Neural crest cell (in vitro differentiated cells): ENCODE data around the gene CLDN19. TPM values are rescaled to one million over a fixed set of nuclear protein-coding genes. Genes with fewer than 3 reads are reported as not detected.
A peak's percentile ranks its signal among the peaks of the same experiment; 100 is the strongest.

Experiments used
- DNase-seq: peaks from one replicate; pipeline ENCODE4 v3.0.0; 2021; ENCODE audit warnings: low read depth, mixed read lengths, low spot score
- H3K27ac Mint-ChIP-seq: one replicate; pipeline ENCODE4 v1.8.0; 2021; ENCODE audit warnings: mild to moderate bottlenecking, mixed read lengths; ENCODE audit not compliant: unreplicated experiment
- H3K27me3 Mint-ChIP-seq: 2 replicates; pipeline ENCODE4 v1.8.0; 2021; ENCODE audit warnings: low read depth, mild to moderate bottlenecking, mixed read lengths
- H3K36me3 Mint-ChIP-seq: 2 replicates; pipeline ENCODE4 v1.8.0; 2021; ENCODE audit warnings: low read depth, mild to moderate bottlenecking, mixed read lengths
- H3K4me1 Mint-ChIP-seq: 2 replicates; pipeline ENCODE4 v1.8.0; 2021; ENCODE audit warnings: mixed read lengths
- H3K4me3 Mint-ChIP-seq: one replicate; pipeline ENCODE4 v1.8.0; 2021; ENCODE audit warnings: mild to moderate bottlenecking, mixed read lengths
- H3K9me3 Mint-ChIP-seq: 2 replicates; pipeline ENCODE4 v1.8.0; 2021; ENCODE audit warnings: mixed read lengths
- CTCF ChIP-seq: fragments of 200-600 bp; sonication (generic); conservative IDR thresholded peaks from 2 replicates; pipeline ENCODE4 v1.5.0; 2021; ENCODE audit warnings: antibody characterized with exemption, mild to moderate bottlenecking
- long read RNA-seq: library from polyadenylated mRNA; unstranded; transcript quantifications from one replicate; pipeline ENCODE4 v2.0.0, GENCODE V29; 2020
- total RNA-seq: library from RNA; stranded (reverse); gene quantifications from 2 replicates; pipeline ENCODE4 v1.2.1, GENCODE V29; 2021

CLDN19 gene
- total RNA-seq: 0.14 and 0.19 TPM in 2 replicates
- long read RNA-seq: 0 reads

- H3K4me3 Mint-ChIP-seq: no peak within 1 kb of the TSS
- peaks cover 32% of the 10 kb centered on the region for H3K4me1 Mint-ChIP-seq
- H3K36me3 Mint-ChIP-seq: no peaks in the 10 kb centered on the region
- no peaks in the 10 kb centered on the region for H3K9me3 Mint-ChIP-seq
- no peak for DNase-seq
- no peaks in the 10 kb centered on the region for H3K27me3 Mint-ChIP-seq
- no peak for TF ChIP-seq CTCF
- peak within 1 kb of the TSS; percentile 67 for H3K27ac Mint-ChIP-seq
Observed at GRCh38 chr1:42739753-42740700, at the start of gene CLDN19. Gene CLDN19 (minus strand): TSS chr1:42740236. CDS start chr1:42740063, 173 bp downstream.

- TF ChIP-seq CTCF: no peak
- H3K27me3 Mint-ChIP-seq: no peaks in the 10 kb centered on the region
- H3K36me3 Mint-ChIP-seq: no peaks in the 10 kb centered on the region
- H3K4me1 Mint-ChIP-seq: no peaks in the 10 kb centered on the region
- H3K4me3 Mint-ChIP-seq: no peak overlapping the region
- H3K27ac Mint-ChIP-seq: peak overlapping the region; percentile 35
- no peaks in the 10 kb centered on the region for H3K9me3 Mint-ChIP-seq
- DNase-seq: no peak
Observed at GRCh38 chr1:42788021-42788420, 48.0 kb upstream of the CLDN19 start.

GRCh38 chr1:42786097-42786496, 46.1 kb upstream of the CLDN19 start:
- no peak overlapping the region for H3K27ac Mint-ChIP-seq
- no peak for DNase-seq
- H3K36me3 Mint-ChIP-seq: peaks cover 4% of the 10 kb centered on the region
- no peaks in the 10 kb centered on the region for H3K4me1 Mint-ChIP-seq
- no peaks in the 10 kb centered on the region for H3K9me3 Mint-ChIP-seq
- no peaks in the 10 kb centered on the region for H3K27me3 Mint-ChIP-seq
- no peak for TF ChIP-seq CTCF
- no peak overlapping the region for H3K4me3 Mint-ChIP-seq

- peak within 1 kb of the TSS; percentile 42 for H3K4me3 Mint-ChIP-seq
- peak within 1 kb of the TSS; percentile 52 for H3K27ac Mint-ChIP-seq
- no peak for TF ChIP-seq CTCF
- no peaks in the 10 kb centered on the region for H3K9me3 Mint-ChIP-seq
- H3K27me3 Mint-ChIP-seq: no peaks in the 10 kb centered on the region
- no peak for DNase-seq
- no peaks in the 10 kb centered on the region for H3K4me1 Mint-ChIP-seq
- peaks cover 9% of the 10 kb centered on the region for H3K36me3 Mint-ChIP-seq
Observed at GRCh38 chr1:42784946-42785693, 45.1 kb upstream of the CLDN19 start, which contains the start of gene TMEM269. Gene TMEM269 (plus strand): TSS chr1:42784991. CDS start chr1:42789894, 4,903 bp downstream.

- H3K27ac Mint-ChIP-seq: peak overlapping the region; percentile 52
- H3K9me3 Mint-ChIP-seq: no peaks in the 10 kb centered on the region
- no peak for TF ChIP-seq CTCF
- H3K4me1 Mint-ChIP-seq: no peaks in the 10 kb centered on the region
- no peak for DNase-seq
- no peak overlapping the region for H3K4me3 Mint-ChIP-seq
- H3K27me3 Mint-ChIP-seq: no peaks in the 10 kb centered on the region
- peaks cover 9% of the 10 kb centered on the region for H3K36me3 Mint-ChIP-seq
Observed at GRCh38 chr1:42784547-42784945, 44.5 kb upstream of the CLDN19 start.
